Smooth muscle cell (in vitro differentiated cells): Measurements from ENCODE around the gene ZNF627. TPM values are rescaled to one million over a fixed set of nuclear protein-coding genes. Genes with fewer than 3 reads are reported as not detected.

Source experiments
- DNase-seq: peaks from one replicate; lab custom pipeline; 2025; ENCODE audit not compliant: unreplicated experiment; lab: John Stamatoyannopoulos, UW
- H2AFZ ChIP-seq: fragments of 200-600 bp; sonication (generic); 2 replicates; pipeline ENCODE4 v1.6.0; 2016; ENCODE audit warnings: antibody characterized with exemption, low read depth, mild to moderate bottlenecking
- H3F3A ChIP-seq: fragments of 200-600 bp; sonication (generic); 2 replicates; pipeline ENCODE4 v1.6.0; 2017; ENCODE audit warnings: antibody characterized with exemption, low read depth
- H3K27ac ChIP-seq: fragments of 200-600 bp; sonication (generic); 2 replicates; pipeline ENCODE4 v1.5.1; 2016; ENCODE audit warnings: low read depth, mild to moderate bottlenecking
- H3K27me3 ChIP-seq: fragments of 200-600 bp; sonication (generic); 2 replicates; pipeline ENCODE4 v1.6.1; 2016; ENCODE audit warnings: low read depth, mild to moderate bottlenecking
- H3K36me3 ChIP-seq: fragments of 200-600 bp; sonication (generic); 2 replicates; pipeline ENCODE4 v1.5.1; 2016; ENCODE audit warnings: low read depth
- H3K4me1 ChIP-seq: fragments of 200-600 bp; sonication (generic); 2 replicates; pipeline ENCODE4 v1.5.1; 2016; ENCODE audit warnings: low read depth
- H3K4me2 ChIP-seq: fragments of 200-600 bp; sonication (generic); 2 replicates; pipeline ENCODE4 v1.6.0; 2016; ENCODE audit warnings: mild to moderate bottlenecking
- H3K4me3 ChIP-seq: fragments of 200-600 bp; sonication (generic); 2 replicates; pipeline ENCODE4 v1.5.1; 2016; ENCODE audit warnings: mild to moderate bottlenecking
- H3K79me2 ChIP-seq: fragments of 200-600 bp; sonication (generic); 2 replicates; pipeline ENCODE4 v1.6.0; 2016; ENCODE audit warnings: low read depth, mild to moderate bottlenecking
- H3K9ac ChIP-seq: fragments of 200-600 bp; sonication (generic); 2 replicates; pipeline ENCODE4 v1.6.0; 2016; ENCODE audit warnings: low read depth
- H3K9me3 ChIP-seq: fragments of 200-600 bp; sonication (generic); replicated peaks from 2 replicates; pipeline ENCODE4 v1.5.1; 2016; ENCODE audit warnings: low read depth
- H4K20me1 ChIP-seq: fragments of 200-600 bp; sonication (generic); 2 replicates; pipeline ENCODE4 v1.6.0; 2016; ENCODE audit warnings: low read depth
- WGBS: methylation state at CpG from one replicate; pipeline ENCODE4 v1.1.7; 2016; ENCODE audit warnings: low lambda C conversion rate; 5-methylcytosine and 5-hydroxymethylcytosine counted together
- polyA plus RNA-seq: library from polyadenylated mRNA; unstranded; fragments of >200 nt; fragmentation: Nextera tagmentation; extraction: Ambion mirVana; gene quantifications from 2 replicates; pipeline ENCODE4 v1.2.1, GENCODE V29; 2016
- total RNA-seq: library from RNA; depleted of rRNA; stranded (reverse); fragments of >200 nt; gene quantifications from 2 replicates; pipeline ENCODE4 v1.2.3, GENCODE V29; 2014
- TF ChIP-seq, protein P1 (sequence below): fragments of 200-600 bp; sonication (generic); IDR thresholded peaks from 2 replicates; pipeline ENCODE4 v1.5.1; 2017; ENCODE audit warnings: borderline replicate concordance, mild to moderate bottlenecking, antibody characterized with exemption; ENCODE audit not compliant: insufficient read depth, poor library complexity, severe bottlenecking

ZNF627 gene
- total and polyA plus RNA-seq, 2 experiments from 2014 or later: 10.6 to 24.1 TPM

DNA sequence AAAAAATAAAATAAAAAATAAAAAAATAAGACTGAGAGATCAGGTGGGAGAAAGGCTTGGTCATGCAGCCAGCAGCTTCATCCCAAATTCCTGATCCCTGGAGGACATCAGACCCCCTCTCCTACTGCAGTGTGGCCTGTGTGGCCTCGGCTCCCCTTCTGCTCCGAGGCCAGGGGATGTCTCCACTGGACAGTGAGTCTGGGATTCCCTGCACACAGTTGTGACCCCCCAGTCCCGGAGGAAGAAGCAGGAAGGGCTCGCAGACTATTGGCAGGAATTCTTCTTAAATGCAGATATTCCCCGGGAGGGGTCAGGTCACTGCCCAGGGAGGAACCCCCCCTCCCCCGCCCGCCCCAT is 41.9 kb downstream of the ZNF627 start:
- Histone ChIP-seq H3K4me3 (peak overlapping the region; percentile 70), H3K4me2 (peak overlapping the region; percentile 87), H3K9me3 (no peaks in the 10 kb centered on the region), H3K27me3 (no peaks in the 10 kb centered on the region), H3K27ac (no peak overlapping the region), H2AFZ (no peak overlapping the region), H4K20me1 (no peaks in the 10 kb centered on the region), H3F3A (no peaks in the 10 kb centered on the region), H3K79me2 (no peaks in the 10 kb centered on the region), H3K36me3 (no peaks in the 10 kb centered on the region), H3K4me1 (no peaks in the 10 kb centered on the region), H3K9ac (no peak overlapping the region)
- no peak for DNase-seq
- TF ChIP-seq, protein P1, sequence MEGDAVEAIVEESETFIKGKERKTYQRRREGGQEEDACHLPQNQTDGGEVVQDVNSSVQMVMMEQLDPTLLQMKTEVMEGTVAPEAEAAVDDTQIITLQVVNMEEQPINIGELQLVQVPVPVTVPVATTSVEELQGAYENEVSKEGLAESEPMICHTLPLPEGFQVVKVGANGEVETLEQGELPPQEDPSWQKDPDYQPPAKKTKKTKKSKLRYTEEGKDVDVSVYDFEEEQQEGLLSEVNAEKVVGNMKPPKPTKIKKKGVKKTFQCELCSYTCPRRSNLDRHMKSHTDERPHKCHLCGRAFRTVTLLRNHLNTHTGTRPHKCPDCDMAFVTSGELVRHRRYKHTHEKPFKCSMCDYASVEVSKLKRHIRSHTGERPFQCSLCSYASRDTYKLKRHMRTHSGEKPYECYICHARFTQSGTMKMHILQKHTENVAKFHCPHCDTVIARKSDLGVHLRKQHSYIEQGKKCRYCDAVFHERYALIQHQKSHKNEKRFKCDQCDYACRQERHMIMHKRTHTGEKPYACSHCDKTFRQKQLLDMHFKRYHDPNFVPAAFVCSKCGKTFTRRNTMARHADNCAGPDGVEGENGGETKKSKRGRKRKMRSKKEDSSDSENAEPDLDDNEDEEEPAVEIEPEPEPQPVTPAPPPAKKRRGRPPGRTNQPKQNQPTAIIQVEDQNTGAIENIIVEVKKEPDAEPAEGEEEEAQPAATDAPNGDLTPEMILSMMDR: no peak
- WGBS: 16% methylated on average over 7 of the region's 7 CpGs

DNA sequence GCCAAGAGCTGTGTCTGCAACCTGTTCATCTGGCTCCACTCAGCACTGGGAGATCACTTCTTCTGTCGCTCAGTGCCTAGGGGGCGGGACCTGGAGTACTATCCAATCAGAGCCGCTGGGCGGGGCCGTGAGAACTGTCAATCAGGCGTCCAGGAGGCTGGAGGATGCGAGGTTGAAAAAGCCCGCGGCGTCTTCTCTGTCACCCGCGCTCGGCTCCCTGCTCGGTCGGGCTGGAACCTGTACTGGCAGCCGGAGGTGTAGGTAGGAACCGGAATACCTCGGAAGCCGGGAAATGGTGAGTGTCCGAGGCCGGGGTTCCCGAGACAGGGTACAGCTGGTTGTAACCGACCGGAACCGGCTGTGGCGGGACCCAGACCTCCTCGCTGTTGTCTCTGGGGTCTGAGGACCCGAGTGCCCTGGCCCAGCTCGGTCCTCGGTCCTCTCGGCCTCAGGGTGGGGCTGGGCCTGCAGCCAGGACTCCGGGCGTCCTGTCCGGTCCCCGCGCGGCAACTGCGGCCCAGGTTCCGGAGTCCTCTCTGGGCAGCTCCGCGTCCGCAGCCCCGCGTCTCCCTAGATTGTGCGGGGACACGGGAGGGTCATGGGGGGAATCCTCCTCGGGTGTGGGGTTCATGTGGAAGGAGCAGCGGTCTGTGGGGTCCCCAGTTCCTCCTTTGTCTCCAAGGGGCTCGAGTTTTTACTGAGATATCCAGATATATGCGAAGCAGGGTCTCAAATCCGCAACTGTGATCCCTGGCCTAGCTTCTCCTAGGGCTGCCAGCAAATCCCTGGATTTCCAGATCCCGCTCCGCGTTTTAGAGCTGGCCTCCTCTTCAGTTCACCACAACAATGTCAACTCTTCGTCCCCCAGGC is 42.6 kb downstream of the ZNF627 start:
- no peak overlapping the region for H3K27ac ChIP-seq
- H3K9me3 ChIP-seq: no peaks in the 10 kb centered on the region
- H3K36me3 ChIP-seq: no peaks in the 10 kb centered on the region
- DNase-seq: peak; percentile 63
- H2AFZ ChIP-seq: peak overlapping the region; percentile 74
- H4K20me1 ChIP-seq: no peaks in the 10 kb centered on the region
- TF ChIP-seq, protein P1: no peak
- no peaks in the 10 kb centered on the region for H3K27me3 ChIP-seq
- no peaks in the 10 kb centered on the region for H3K79me2 ChIP-seq
- H3K4me1 ChIP-seq: no peaks in the 10 kb centered on the region
- peak overlapping the region; percentile 39 for H3K9ac ChIP-seq
- peak overlapping the region; percentile 87 for H3K4me2 ChIP-seq
- H3K4me3 ChIP-seq: peak overlapping the region; percentile 70
- H3F3A ChIP-seq: no peaks in the 10 kb centered on the region
- WGBS: 2% methylated on average over 55 of the region's 55 CpGs

- Histone ChIP-seq H2AFZ (no peak overlapping the region), H3K9ac (no peak overlapping the region), H3K27me3 (no peaks in the 10 kb centered on the region), H3K4me2 (no peak overlapping the region), H3K36me3 (no peaks in the 10 kb centered on the region), H3F3A (no peaks in the 10 kb centered on the region), H3K4me1 (no peaks in the 10 kb centered on the region), H3K27ac (no peak overlapping the region), H3K4me3 (no peak overlapping the region), H4K20me1 (no peaks in the 10 kb centered on the region), H3K9me3 (no peaks in the 10 kb centered on the region), H3K79me2 (no peaks in the 10 kb centered on the region)
- no peak for DNase-seq
- TF ChIP-seq, protein P1: no peak
- WGBS: 96% methylated on average over 7 of the region's 7 CpGs
These were observed 44.0 kb downstream of the ZNF627 start for GRCh38 chr19:11641244-11641643.

GRCh38 chr19:11642902-11643301 is 45.6 kb downstream of the ZNF627 start:
- Histone ChIP-seq H3K36me3 (no peaks in the 10 kb centered on the region), H3K9ac (no peak overlapping the region), H3K4me1 (no peaks in the 10 kb centered on the region), H3F3A (no peaks in the 10 kb centered on the region), H3K27ac (no peak overlapping the region), H3K79me2 (no peaks in the 10 kb centered on the region), H3K9me3 (no peaks in the 10 kb centered on the region), H2AFZ (no peak overlapping the region), H3K4me2 (no peak overlapping the region), H3K27me3 (no peaks in the 10 kb centered on the region), H4K20me1 (no peaks in the 10 kb centered on the region), H3K4me3 (no peak overlapping the region)
- WGBS: 99% methylated on average over 3 of the region's 3 CpGs
- TF ChIP-seq, protein P1: no peak
- DNase-seq: no peak
